ENCODE data around the gene PDE3A. TPM values are rescaled to one million over a fixed set of nuclear protein-coding genes. Genes with fewer than 3 reads are reported as not detected.

PDE3A gene
- total RNA-seq, 1 experiment from 2014 or later, result 0.80 TPM

GRCh38 chr12:20493934-20494333 is 125.6 kb downstream of the PDE3A start:
- POLR2A ChIA-PET (ENCODE audit: low non-redundant PET), result no interaction called here
- TF ChIP-seq, protein P1, sequence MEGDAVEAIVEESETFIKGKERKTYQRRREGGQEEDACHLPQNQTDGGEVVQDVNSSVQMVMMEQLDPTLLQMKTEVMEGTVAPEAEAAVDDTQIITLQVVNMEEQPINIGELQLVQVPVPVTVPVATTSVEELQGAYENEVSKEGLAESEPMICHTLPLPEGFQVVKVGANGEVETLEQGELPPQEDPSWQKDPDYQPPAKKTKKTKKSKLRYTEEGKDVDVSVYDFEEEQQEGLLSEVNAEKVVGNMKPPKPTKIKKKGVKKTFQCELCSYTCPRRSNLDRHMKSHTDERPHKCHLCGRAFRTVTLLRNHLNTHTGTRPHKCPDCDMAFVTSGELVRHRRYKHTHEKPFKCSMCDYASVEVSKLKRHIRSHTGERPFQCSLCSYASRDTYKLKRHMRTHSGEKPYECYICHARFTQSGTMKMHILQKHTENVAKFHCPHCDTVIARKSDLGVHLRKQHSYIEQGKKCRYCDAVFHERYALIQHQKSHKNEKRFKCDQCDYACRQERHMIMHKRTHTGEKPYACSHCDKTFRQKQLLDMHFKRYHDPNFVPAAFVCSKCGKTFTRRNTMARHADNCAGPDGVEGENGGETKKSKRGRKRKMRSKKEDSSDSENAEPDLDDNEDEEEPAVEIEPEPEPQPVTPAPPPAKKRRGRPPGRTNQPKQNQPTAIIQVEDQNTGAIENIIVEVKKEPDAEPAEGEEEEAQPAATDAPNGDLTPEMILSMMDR (conservative IDR thresholded peaks at IDR 0.05; ENCODE audit: low read depth, low read length), result no peak
- no peak for TF ChIP-seq EZH2 (IDR thresholded peaks at IDR 0.05; ENCODE audit: borderline replicate concordance, low read depth, low read length, poor library complexity, severe bottlenecking)
- Histone ChIP-seq H3K27me3 (replicated peaks; ENCODE audit: insufficient read depth, low read depth, low read length, poor library complexity) (no peaks in the 10 kb centered on the region), H3K9me3 (ENCODE audit: low read depth, low read length, poor library complexity, severe bottlenecking) (no peaks in the 10 kb centered on the region), H3K4me3 (ENCODE audit: low read depth, low read length, poor library complexity, severe bottlenecking) (no peak overlapping the region), H3K36me3 (ENCODE audit: insufficient read depth, low read length, poor library complexity, severe bottlenecking) (no peaks in the 10 kb centered on the region), H3K27ac (ENCODE audit: low read depth, low read length, poor library complexity, severe bottlenecking) (no peak overlapping the region), H3K4me1 (ENCODE audit: insufficient read depth, low read length, poor library complexity, severe bottlenecking) (no peaks in the 10 kb centered on the region)
- no peak for DNase-seq (ENCODE audit: low spot score)
- intact Hi-C loops (cut with micrococcal nuclease; ENCODE audit: unreplicated experiment), result no loop called here
- BruUV-seq (replicated peaks), result no TSS peak
- CTCF ChIA-PET, result no interaction called here

GRCh38 chr12:20494851-20495250 is 126.5 kb downstream of the PDE3A start:
- intact Hi-C loops (cut with micrococcal nuclease; ENCODE audit: unreplicated experiment), result no loop called here
- no peak overlapping the region for H3K4me3 ChIP-seq (ENCODE audit: low read depth, low read length, poor library complexity, severe bottlenecking)
- H3K27ac ChIP-seq (ENCODE audit: low read depth, low read length, poor library complexity, severe bottlenecking), result no peak overlapping the region
- no peaks in the 10 kb centered on the region for H3K27me3 ChIP-seq (replicated peaks; ENCODE audit: insufficient read depth, low read depth, low read length, poor library complexity)
- H3K4me1 ChIP-seq (ENCODE audit: insufficient read depth, low read length, poor library complexity, severe bottlenecking), result no peaks in the 10 kb centered on the region
- TF ChIP-seq, protein P1 (conservative IDR thresholded peaks at IDR 0.05; ENCODE audit: low read depth, low read length), result no peak
- no peak for TF ChIP-seq EZH2 (IDR thresholded peaks at IDR 0.05; ENCODE audit: borderline replicate concordance, low read depth, low read length, poor library complexity, severe bottlenecking)
- POLR2A ChIA-PET (ENCODE audit: low non-redundant PET), result no interaction called here
- CTCF ChIA-PET, result no interaction called here
- no peak for DNase-seq (ENCODE audit: low spot score)
- no peaks in the 10 kb centered on the region for H3K9me3 ChIP-seq (ENCODE audit: low read depth, low read length, poor library complexity, severe bottlenecking)
- no peaks in the 10 kb centered on the region for H3K36me3 ChIP-seq (ENCODE audit: insufficient read depth, low read length, poor library complexity, severe bottlenecking)
- BruUV-seq (replicated peaks), result no TSS peak

GRCh38 chr12:20495997-20496396 is 127.7 kb downstream of the PDE3A start:
- ChIA-PET POLR2A (ENCODE audit: low non-redundant PET) (no interaction called here), CTCF (no interaction called here)
- TF ChIP-seq EZH2 (IDR thresholded peaks at IDR 0.05; ENCODE audit: borderline replicate concordance, low read depth, low read length, poor library complexity, severe bottlenecking), result no peak
- TF ChIP-seq, protein P1 (conservative IDR thresholded peaks at IDR 0.05; ENCODE audit: low read depth, low read length), result no peak
- DNase-seq (ENCODE audit: low spot score), result no peak
- Histone ChIP-seq H3K27me3 (replicated peaks; ENCODE audit: insufficient read depth, low read depth, low read length, poor library complexity) (no peaks in the 10 kb centered on the region), H3K4me3 (ENCODE audit: low read depth, low read length, poor library complexity, severe bottlenecking) (no peak overlapping the region), H3K27ac (ENCODE audit: low read depth, low read length, poor library complexity, severe bottlenecking) (no peak overlapping the region), H3K4me1 (ENCODE audit: insufficient read depth, low read length, poor library complexity, severe bottlenecking) (no peaks in the 10 kb centered on the region), H3K9me3 (ENCODE audit: low read depth, low read length, poor library complexity, severe bottlenecking) (no peaks in the 10 kb centered on the region), H3K36me3 (ENCODE audit: insufficient read depth, low read length, poor library complexity, severe bottlenecking) (no peaks in the 10 kb centered on the region)
- no TSS peak for BruUV-seq (replicated peaks)
- intact Hi-C loops (cut with micrococcal nuclease; ENCODE audit: unreplicated experiment), result no loop called here
